CD8-positive, alpha-beta memory T cell (primary cell): ENCODE data around the gene NUDCD2. TPM values are rescaled to one million over a fixed set of nuclear protein-coding genes. Genes with fewer than 3 reads are reported as not detected.

ENCODE experiments used
- CTCF ChIA-PET: fragments of 350-600 bp; sonication (Branson Sonifier 250); formaldehyde crosslinking; loops from one replicate; lab custom pipeline; 2021; ENCODE audit warnings: antibody characterized with exemption; lab: Charles Lee
- POLR2A ChIA-PET: fragments of 350-600 bp; sonication (Branson Sonifier 250); formaldehyde crosslinking; loops from one replicate; lab custom pipeline; 2021; ENCODE audit warnings: antibody characterized with exemption; lab: Charles Lee
- DNase-seq, 5 donors: peaks; one replicate each; pipeline versions ENCODE4 v3.0.0 to v3.0.0-alpha.2; 2020 to 2022; ENCODE audit warnings: mixed read lengths in 1 of 5
- H3K27ac ChIP-seq: one replicate; pipeline ENCODE4 v1.7.0; 2013; ENCODE audit warnings: low read depth, mild to moderate bottlenecking, low read length, moderate library complexity
- H3K27me3 ChIP-seq: 2 replicates; pipeline ENCODE4 v1.7.0; 2013; ENCODE audit warnings: low read length, mild to moderate bottlenecking; ENCODE audit not compliant: insufficient read depth, poor library complexity, severe bottlenecking
- H3K36me3 ChIP-seq: 2 replicates; pipeline ENCODE4 v1.7.0; 2013; ENCODE audit warnings: mild to moderate bottlenecking, low read length, moderate library complexity; ENCODE audit not compliant: insufficient read depth
- H3K4me1 ChIP-seq: 2 replicates; pipeline ENCODE4 v1.7.0; 2013; ENCODE audit warnings: mild to moderate bottlenecking, low read length, moderate library complexity; ENCODE audit not compliant: insufficient read depth
- H3K4me3 ChIP-seq: 2 replicates; pipeline ENCODE4 v1.7.0; 2013; ENCODE audit warnings: mild to moderate bottlenecking, low read length
- H3K9me3 ChIP-seq: 2 replicates; pipeline ENCODE4 v1.7.0; 2013; ENCODE audit warnings: mild to moderate bottlenecking, low read length
- H3K27ac Mint-ChIP-seq, 8 donors: one replicate each; pipeline ENCODE4 v1.8.0; 2020 to 2021; ENCODE audit warnings: mixed read lengths in 8 of 8, mild to moderate bottlenecking in 6 of 8, inconsistent platforms in 3 of 8, moderate library complexity in 3 of 8
- H3K27me3 Mint-ChIP-seq, 2 donors: one replicate each; pipeline ENCODE4 v1.8.0; 2020 to 2021; ENCODE audit warnings: mixed read lengths in 2 of 2, mild to moderate bottlenecking in 1 of 2, moderate library complexity in 1 of 2
- H3K36me3 Mint-ChIP-seq, 3 donors: one replicate each; pipeline ENCODE4 v1.8.0; 2020 to 2021; ENCODE audit warnings: mixed read lengths in 3 of 3, inconsistent platforms in 1 of 3, mild to moderate bottlenecking in 1 of 3
- H3K4me1 Mint-ChIP-seq, 3 donors: one replicate each; pipeline ENCODE4 v1.8.0; 2020 to 2021; ENCODE audit warnings: mixed read lengths in 3 of 3, inconsistent platforms in 1 of 3, mild to moderate bottlenecking in 1 of 3
- H3K4me3 Mint-ChIP-seq, 7 donors: one replicate each; pipeline ENCODE4 v1.8.0; 2020 to 2021; ENCODE audit warnings: mixed read lengths in 7 of 7, mild to moderate bottlenecking in 6 of 7, moderate library complexity in 4 of 7, inconsistent platforms in 2 of 7
- H3K9me3 Mint-ChIP-seq, 5 donors: one replicate each; pipeline ENCODE4 v1.8.0; 2020 to 2022; ENCODE audit warnings: mixed read lengths in 5 of 5, mild to moderate bottlenecking in 3 of 5, moderate library complexity in 2 of 5, inconsistent platforms in 1 of 5
- polyA plus RNA-seq: library from polyadenylated mRNA; unstranded; fragments of 300-500 nt; fragmentation: Illumina TruSeq; gene quantifications from one replicate; pipeline ENCODE4 v1.2.3, GENCODE V29; 2021
- total RNA-seq, 2 experiments: library from RNA; stranded (reverse); gene quantifications; one replicate each; pipeline ENCODE4 v1.2.3, GENCODE V29; 2021

Gene NUDCD2
- total and polyA plus RNA-seq, 3 experiments from 2014 or later: 31.3 to 52.5 (median 36.2) TPM

GRCh38 chr5:163439092-163439425 is 20.8 kb downstream of the NUDCD2 start:
- Histone ChIP-seq H3K36me3 (peaks cover 8% of the 10 kb centered on the region), H3K4me1 (peaks cover 32% of the 10 kb centered on the region), H3K27me3 (no peaks in the 10 kb centered on the region), H3K4me3 (no peak overlapping the region), H3K9me3 (no peaks in the 10 kb centered on the region), H3K27ac (peak overlapping the region; percentile 6)
- Mint-ChIP-seq H3K36me3 (peaks cover 0 to 47% (median 7%) of the 10 kb centered on the region in 3 donors), H3K27me3 (no peaks in the 10 kb centered on the region), H3K9me3 (no peaks in the 10 kb centered on the region), H3K27ac (peak overlapping the region in 7 of 8 donors; percentile 36 to 95 (median 51)), H3K4me1 (peaks cover 42 to 58% (median 55%) of the 10 kb centered on the region in 3 donors), H3K4me3 (peak overlapping the region; percentile 46 to 95 (median 94))
- CTCF ChIA-PET: interaction anchor here (2.3 kb wide), 1 partner anchor 20 kb away, joined by 20 read pairs; the partner anchor contains the start of genes HMMR and NUDCD2
- no peak for DNase-seq
- POLR2A ChIA-PET: interaction anchor here (2.2 kb wide), 1 partner anchor 21 kb away, joined by 31 read pairs; the partner anchor contains the start of genes HMMR and NUDCD2

- CTCF ChIA-PET: interaction anchor here (0.9 to 2.3 kb wide), 4 partner anchors 11 to 71 kb away, joined by 3 to 20 read pairs (median 4); partner anchors contain the start of genes HMMR, MAT2B and NUDCD2
- H3K4me1 Mint-ChIP-seq: peaks cover 42 to 55% (median 51%) of the 10 kb centered on the region in 3 donors
- no peaks in the 10 kb centered on the region for H3K27me3 ChIP-seq
- POLR2A ChIA-PET: interaction anchor here (1.3 to 2.2 kb wide), 3 partner anchors 23 to 69 kb away, joined by 9 to 31 read pairs (median 13); partner anchors contain the start of genes HMMR, MAT2B and NUDCD2
- peak within 1 kb of the TSS; percentile 88 for H3K27ac ChIP-seq
- H3K9me3 ChIP-seq: no peaks in the 10 kb centered on the region
- H3K4me3 Mint-ChIP-seq: peak within 1 kb of the TSS; percentile 88 to 95 (median 94)
- no peaks in the 10 kb centered on the region for H3K9me3 Mint-ChIP-seq
- H3K36me3 ChIP-seq: no peaks in the 10 kb centered on the region
- H3K27me3 Mint-ChIP-seq: no peaks in the 10 kb centered on the region
- DNase-seq: peak; percentile 81 to 92 (median 87)
- peak within 1 kb of the TSS; percentile 82 to 97 (median 95) for H3K27ac Mint-ChIP-seq
- peaks cover 32% of the 10 kb centered on the region for H3K4me1 ChIP-seq
- H3K4me3 ChIP-seq: peak within 1 kb of the TSS; percentile 89
- H3K36me3 Mint-ChIP-seq: peaks cover 0 to 33% (median 7%) of the 10 kb centered on the region in 3 donors
Measured at GRCh38 chr5:163437309-163438182, 22.4 kb downstream of the NUDCD2 start, which contains the start of gene CCNG1. Gene CCNG1 (plus strand): TSS chr5:163437595. CDS start chr5:163439257, 1,662 bp downstream.

- no peaks in the 10 kb centered on the region for H3K36me3 ChIP-seq
- no peaks in the 10 kb centered on the region for H3K27me3 ChIP-seq
- H3K4me3 ChIP-seq: peak overlapping the region; percentile 89
- CTCF ChIA-PET: interaction anchor here (1.1 to 2.3 kb wide), 2 partner anchors 12 to 22 kb away, joined by 3 to 20 read pairs; partner anchors contain the start of genes HMMR and NUDCD2
- peak overlapping the region; percentile 88 for H3K27ac ChIP-seq
- peaks cover 32% of the 10 kb centered on the region for H3K4me1 ChIP-seq
- Mint-ChIP-seq H3K36me3 (peaks cover 0 to 27% (median 5%) of the 10 kb centered on the region in 3 donors), H3K9me3 (no peaks in the 10 kb centered on the region), H3K27ac (peak overlapping the region; percentile 82 to 97 (median 95)), H3K4me3 (peak overlapping the region; percentile 88 to 95 (median 94)), H3K27me3 (peaks cover 0 to 1% of the 10 kb centered on the region in 2 donors), H3K4me1 (peaks cover 42 to 51% (median 49%) of the 10 kb centered on the region in 3 donors)
- POLR2A ChIA-PET: interaction anchor here (1.5 to 2.2 kb wide), 2 partner anchors 23 to 70 kb away, joined by 9 to 31 read pairs; partner anchors contain the start of genes HMMR and NUDCD2
- H3K9me3 ChIP-seq: no peaks in the 10 kb centered on the region
- DNase-seq: no peak
Measured at GRCh38 chr5:163437011-163437308, 22.9 kb downstream of the NUDCD2 start.

GRCh38 chr5:163436515-163436914 is 23.4 kb downstream of the NUDCD2 start:
- peaks cover 32% of the 10 kb centered on the region for H3K4me1 ChIP-seq
- peaks cover 0 to 25% (median 5%) of the 10 kb centered on the region in 3 donors for H3K36me3 Mint-ChIP-seq
- CTCF ChIA-PET: no interaction called here
- peaks cover 42 to 49% (median 48%) of the 10 kb centered on the region in 3 donors for H3K4me1 Mint-ChIP-seq
- H3K9me3 ChIP-seq: no peaks in the 10 kb centered on the region
- peak overlapping the region; percentile 88 to 95 (median 94) for H3K4me3 Mint-ChIP-seq
- POLR2A ChIA-PET: no interaction called here
- H3K9me3 Mint-ChIP-seq: no peaks in the 10 kb centered on the region
- no peaks in the 10 kb centered on the region for H3K27me3 ChIP-seq
- no peaks in the 10 kb centered on the region for H3K36me3 ChIP-seq
- no peak for DNase-seq
- peak overlapping the region; percentile 89 for H3K4me3 ChIP-seq
- peak overlapping the region; percentile 88 for H3K27ac ChIP-seq
- H3K27me3 Mint-ChIP-seq: peaks cover 0 to 1% of the 10 kb centered on the region in 2 donors
- peak overlapping the region; percentile 82 to 97 (median 95) for H3K27ac Mint-ChIP-seq

- POLR2A ChIA-PET: interaction anchor here (1.7 kb wide), 1 partner anchor 26 kb away, joined by 4 read pairs; the partner anchor contains the start of genes HMMR and NUDCD2
- Mint-ChIP-seq H3K4me3 (peak overlapping the region in 1 of 7 donors; percentile 19), H3K27me3 (peaks cover 0 to 3% of the 10 kb centered on the region in 2 donors), H3K36me3 (peaks cover 0 to 9% (median 0%) of the 10 kb centered on the region in 3 donors), H3K27ac (no peak overlapping the region), H3K9me3 (no peaks in the 10 kb centered on the region), H3K4me1 (peaks cover 25 to 28% (median 27%) of the 10 kb centered on the region in 3 donors)
- no peaks in the 10 kb centered on the region for H3K27me3 ChIP-seq
- DNase-seq: no peak
- no peaks in the 10 kb centered on the region for H3K36me3 ChIP-seq
- no peak overlapping the region for H3K27ac ChIP-seq
- no peak overlapping the region for H3K4me3 ChIP-seq
- H3K4me1 ChIP-seq: peaks cover 21% of the 10 kb centered on the region
- no peaks in the 10 kb centered on the region for H3K9me3 ChIP-seq
- CTCF ChIA-PET: interaction anchor here (1.0 kb wide), 1 partner anchor 26 kb away, joined by 4 read pairs; no protein-coding TSS in a partner anchor
Measured at GRCh38 chr5:163434401-163434866, 25.5 kb downstream of the NUDCD2 start.

GRCh38 chr5:163433271-163433670 is 26.6 kb downstream of the NUDCD2 start:
- peak overlapping the region in 1 of 8 donors; percentile 76 for H3K27ac Mint-ChIP-seq
- Histone ChIP-seq H3K4me3 (no peak overlapping the region), H3K27ac (no peak overlapping the region), H3K36me3 (no peaks in the 10 kb centered on the region), H3K9me3 (no peaks in the 10 kb centered on the region), H3K27me3 (no peaks in the 10 kb centered on the region), H3K4me1 (peaks cover 9% of the 10 kb centered on the region)
- peaks cover 15 to 17% (median 15%) of the 10 kb centered on the region in 3 donors for H3K4me1 Mint-ChIP-seq
- no peak for DNase-seq
- H3K4me3 Mint-ChIP-seq: no peak overlapping the region
- H3K27me3 Mint-ChIP-seq: peaks cover 0 to 3% of the 10 kb centered on the region in 2 donors
- no peaks in the 10 kb centered on the region for H3K9me3 Mint-ChIP-seq
- CTCF ChIA-PET: no interaction called here
- peaks cover 0 to 9% (median 0%) of the 10 kb centered on the region in 3 donors for H3K36me3 Mint-ChIP-seq
- POLR2A ChIA-PET: interaction anchor here (1.7 kb wide), 1 partner anchor 27 kb away, joined by 4 read pairs; the partner anchor contains the start of genes HMMR and NUDCD2

GRCh38 chr5:163432544-163432943 is 27.4 kb downstream of the NUDCD2 start:
- POLR2A ChIA-PET: no interaction called here
- H3K27me3 Mint-ChIP-seq: peaks cover 0 to 3% of the 10 kb centered on the region in 2 donors
- H3K4me3 Mint-ChIP-seq: no peak overlapping the region
- Histone ChIP-seq H3K4me3 (no peak overlapping the region), H3K36me3 (no peaks in the 10 kb centered on the region), H3K27me3 (no peaks in the 10 kb centered on the region), H3K27ac (no peak overlapping the region), H3K4me1 (peaks cover 8% of the 10 kb centered on the region), H3K9me3 (no peaks in the 10 kb centered on the region)
- CTCF ChIA-PET: no interaction called here
- peaks cover 0 to 5% (median 0%) of the 10 kb centered on the region in 3 donors for H3K36me3 Mint-ChIP-seq
- no peak for DNase-seq
- no peaks in the 10 kb centered on the region for H3K9me3 Mint-ChIP-seq
- peaks cover 10 to 13% (median 11%) of the 10 kb centered on the region in 3 donors for H3K4me1 Mint-ChIP-seq
- H3K27ac Mint-ChIP-seq: peak overlapping the region in 1 of 8 donors; percentile 8
